HEK293T (cell line): ENCODE measurements around the gene NTN1.

ENCODE experiments used
- CTCF ChIA-PET: fragments of 350-600 bp; formaldehyde crosslinking; extraction: SDS; loops from one replicate; lab custom pipeline; 2021; ENCODE audit warnings: antibody characterized with exemption, inconsistent platforms; lab: Yijun Ruan, JAX
- POLR2A ChIA-PET: fragments of 350-600 bp; formaldehyde crosslinking; extraction: SDS; loops from one replicate; lab custom pipeline; 2020; ENCODE audit warnings: antibody characterized with exemption, inconsistent platforms; lab: Yijun Ruan, JAX
- DNase-seq: peaks from one replicate; pipeline ENCODE4 v3.0.0; 2012; ENCODE audit warnings: mixed read lengths; ENCODE audit errors: extremely low spot score
- ARNT ChIP-seq: fragments of 450-650 bp; IDR thresholded peaks from 2 replicates; pipeline ENCODE4 v1.6.1; 2017; ENCODE audit warnings: mild to moderate bottlenecking
- BHLHE40 ChIP-seq: fragments of 450-650 bp; IDR thresholded peaks from 2 replicates; pipeline ENCODE4 v1.6.1; 2016; ENCODE audit warnings: mild to moderate bottlenecking, moderate library complexity, borderline replicate concordance
- CTBP1 ChIP-seq: fragments of 450-650 bp; IDR thresholded peaks from 2 replicates; pipeline ENCODE4 v1.6.1; 2016; ENCODE audit warnings: borderline replicate concordance
- ELF4 ChIP-seq: fragments of 450-650 bp; IDR thresholded peaks from 2 replicates; pipeline ENCODE4 v1.6.1; 2017; ENCODE audit warnings: antibody characterized with exemption
- FOXA1 ChIP-seq: fragments of 450-650 bp; IDR thresholded peaks from 2 replicates; pipeline ENCODE4 v1.6.1; 2016; ENCODE audit warnings: mild to moderate bottlenecking
- FOXK2 ChIP-seq: fragments of 450-650 bp; IDR thresholded peaks from 2 replicates; pipeline ENCODE4 v1.6.1; 2016; ENCODE audit warnings: mild to moderate bottlenecking
- FOXM1 ChIP-seq: fragments of 450-650 bp; IDR thresholded peaks from 2 replicates; pipeline ENCODE4 v1.6.1; 2017; ENCODE audit warnings: mild to moderate bottlenecking, borderline replicate concordance
- HDGF ChIP-seq: fragments of 450-650 bp; IDR thresholded peaks from 2 replicates; pipeline ENCODE4 v1.6.1; 2017; ENCODE audit warnings: antibody characterized with exemption, borderline replicate concordance
- L3MBTL2 ChIP-seq: fragments of 450-650 bp; conservative IDR thresholded peaks from 2 replicates; pipeline ENCODE4 v1.6.1; 2016; ENCODE audit warnings: mild to moderate bottlenecking
- LEF1 ChIP-seq: fragments of 450-650 bp; IDR thresholded peaks from 2 replicates; pipeline ENCODE4 v1.6.1; 2017; ENCODE audit warnings: mild to moderate bottlenecking, borderline replicate concordance
- NFRKB ChIP-seq: fragments of 450-650 bp; IDR thresholded peaks from 2 replicates; pipeline ENCODE4 v1.6.1; 2016; ENCODE audit warnings: mild to moderate bottlenecking, moderate library complexity
- PKNOX1 ChIP-seq: fragments of 450-650 bp; IDR thresholded peaks from 2 replicates; pipeline ENCODE4 v1.6.1; 2016
- SP1 ChIP-seq: fragments of 450-650 bp; IDR thresholded peaks from 2 replicates; pipeline ENCODE4 v1.6.1; 2017
- SUZ12 ChIP-seq: fragments of 450-650 bp; IDR thresholded peaks from 2 replicates; pipeline ENCODE4 v1.6.1; 2016; ENCODE audit warnings: mild to moderate bottlenecking
- TARDBP ChIP-seq: fragments of 450-650 bp; IDR thresholded peaks from 2 replicates; pipeline ENCODE4 v1.6.1; 2016
- ZNF384 ChIP-seq: fragments of 450-650 bp; IDR thresholded peaks from 2 replicates; pipeline ENCODE4 v1.6.1; 2016

Gene NTN1

GRCh38 chr17:9211133-9211765, 189.9 kb downstream of the NTN1 start:
- no peak for DNase-seq
- TF ChIP-seq PKNOX1 (no peak), FOXA1 (no peak), HDGF (no peak), TARDBP (no peak), ZNF384 (no peak), ELF4 (no peak), LEF1 (no peak), BHLHE40 (no peak), NFRKB (no peak), SUZ12 (no peak), L3MBTL2 (no peak)
- POLR2A ChIA-PET, result no interaction called here
- CTCF ChIA-PET, result no interaction called here

- no peak for DNase-seq
- ChIA-PET POLR2A (no interaction called here), CTCF (no interaction called here)
- TF ChIP-seq TARDBP, result no peak
- no peak for TF ChIP-seq SUZ12
- no peak for TF ChIP-seq HDGF
- TF ChIP-seq FOXA1, result no peak
- TF ChIP-seq L3MBTL2, result no peak
- TF ChIP-seq LEF1, result no peak
- no peak for TF ChIP-seq ZNF384
- TF ChIP-seq SP1, result no peak
- TF ChIP-seq BHLHE40, result no peak
- TF ChIP-seq FOXM1, result no peak
- no peak for TF ChIP-seq ELF4
- TF ChIP-seq PKNOX1, result no peak
- no peak for TF ChIP-seq ARNT
- TF ChIP-seq FOXK2, result no peak
- no peak for TF ChIP-seq NFRKB
These were observed 191.3 kb downstream of the NTN1 start for GRCh38 chr17:9212376-9213302.

- ChIA-PET POLR2A (no interaction called here), CTCF (no interaction called here)
- TF ChIP-seq FOXA1, result no peak
- TF ChIP-seq CTBP1, result no peak
- no peak for TF ChIP-seq LEF1
- no peak for TF ChIP-seq L3MBTL2
- no peak for TF ChIP-seq HDGF
- no peak for TF ChIP-seq PKNOX1
- no peak for DNase-seq
These were observed 192.0 kb downstream of the NTN1 start for GRCh38 chr17:9213303-9213640.

GRCh38 chr17:9215465-9215864, 194.2 kb downstream of the NTN1 start:
- TF ChIP-seq FOXA1 (no peak), ARNT (no peak), SUZ12 (no peak), FOXK2 (no peak), TARDBP (no peak), SP1 (no peak), LEF1 (no peak), HDGF (no peak), CTBP1 (no peak), NFRKB (no peak), PKNOX1 (no peak), ELF4 (no peak), BHLHE40 (no peak), ZNF384 (no peak), FOXM1 (no peak)
- CTCF ChIA-PET, result interaction anchor here (1.2 kb wide), 1 partner anchor 15 kb away, joined by 3 read pairs; no protein-coding TSS in a partner anchor
- no peak for DNase-seq
- POLR2A ChIA-PET, result no interaction called here
